ENCODE results near the gene HOMER3.

DNA sequence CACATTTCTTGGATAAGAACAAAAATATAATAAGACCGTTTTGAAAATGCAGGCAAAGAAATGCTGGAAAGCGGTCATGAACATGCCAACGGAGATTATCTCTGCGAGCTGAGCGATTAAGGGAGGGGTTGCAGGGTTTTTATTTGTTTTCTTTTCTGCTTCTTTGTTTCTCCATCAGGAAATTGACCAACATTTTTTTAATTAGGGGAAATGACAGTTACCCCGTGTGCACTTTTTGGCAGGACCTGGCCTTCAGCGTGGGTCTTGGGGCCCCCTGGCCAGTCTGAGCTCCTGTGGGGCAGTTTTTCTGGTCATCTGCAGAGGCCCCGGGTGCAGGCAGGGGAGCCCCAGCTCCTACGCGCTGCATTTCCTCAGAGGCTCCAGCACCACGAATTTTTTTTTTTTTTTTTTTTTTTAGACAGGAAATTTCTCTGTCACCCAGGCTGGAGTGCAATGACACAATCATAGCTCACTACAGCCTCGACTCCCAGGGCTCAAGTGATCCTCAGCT is 31.3 kb upstream of the HOMER3 start:
- TF ChIP-seq EZH2 (IDR thresholded peaks at IDR 0.05; ENCODE audit: borderline replicate concordance, control insufficient read depth, low read depth, low read length) (no peak), POLR2A (IDR thresholded peaks at IDR 0.05; ENCODE audit: low read depth, low read length) (no peak), ZSCAN29 (IDR thresholded peaks at IDR 0.05) (no peak), FOXK2 (IDR thresholded peaks at IDR 0.05) (no peak), TCF7 (IDR thresholded peaks at IDR 0.05; ENCODE audit: borderline replicate concordance) (no peak), PBX3 (IDR thresholded peaks at IDR 0.05; ENCODE audit: insufficient replicate concordance, low read depth, low read length) (no peak), SIN3A (IDR thresholded peaks at IDR 0.05; ENCODE audit: low read depth, low read length) (no peak), POLR2AphosphoS5 (IDR thresholded peaks at IDR 0.05; ENCODE audit: low read length) (no peak)
- TF ChIP-seq, protein P1, sequence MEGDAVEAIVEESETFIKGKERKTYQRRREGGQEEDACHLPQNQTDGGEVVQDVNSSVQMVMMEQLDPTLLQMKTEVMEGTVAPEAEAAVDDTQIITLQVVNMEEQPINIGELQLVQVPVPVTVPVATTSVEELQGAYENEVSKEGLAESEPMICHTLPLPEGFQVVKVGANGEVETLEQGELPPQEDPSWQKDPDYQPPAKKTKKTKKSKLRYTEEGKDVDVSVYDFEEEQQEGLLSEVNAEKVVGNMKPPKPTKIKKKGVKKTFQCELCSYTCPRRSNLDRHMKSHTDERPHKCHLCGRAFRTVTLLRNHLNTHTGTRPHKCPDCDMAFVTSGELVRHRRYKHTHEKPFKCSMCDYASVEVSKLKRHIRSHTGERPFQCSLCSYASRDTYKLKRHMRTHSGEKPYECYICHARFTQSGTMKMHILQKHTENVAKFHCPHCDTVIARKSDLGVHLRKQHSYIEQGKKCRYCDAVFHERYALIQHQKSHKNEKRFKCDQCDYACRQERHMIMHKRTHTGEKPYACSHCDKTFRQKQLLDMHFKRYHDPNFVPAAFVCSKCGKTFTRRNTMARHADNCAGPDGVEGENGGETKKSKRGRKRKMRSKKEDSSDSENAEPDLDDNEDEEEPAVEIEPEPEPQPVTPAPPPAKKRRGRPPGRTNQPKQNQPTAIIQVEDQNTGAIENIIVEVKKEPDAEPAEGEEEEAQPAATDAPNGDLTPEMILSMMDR (IDR thresholded peaks at IDR 0.05 in 2 of 3, conservative IDR thresholded peaks at IDR 0.05 in 1 of 3; ENCODE audit: control insufficient read depth in 2 of 3, extremely low read depth in 1 of 3, insufficient read depth in 1 of 3, low read depth in 3 of 3, low read length in 3 of 3): no peak

Data from GM12878 (cell line).